HK-2 (cell line): ENCODE data around the gene BANF2.

Source experiments
- DNase-seq: peaks from one replicate; pipeline ENCODE4 v3.0.0-alpha.2; 2018; ENCODE audit not compliant: unreplicated experiment

Gene BANF2

GRCh38 chr20:17734374-17734773, 34.6 kb downstream of the BANF2 start:
- no peak for DNase-seq

GRCh38 chr20:17735206-17735804, 35.5 kb downstream of the BANF2 start:
- peak; percentile 8 for DNase-seq

- DNase-seq, result no peak
These were observed 36.3 kb downstream of the BANF2 start for GRCh38 chr20:17735959-17736621.

GRCh38 chr20:17738154-17738553, 38.4 kb downstream of the BANF2 start:
- DNase-seq, result no peak

- DNase-seq, result no peak
These were observed 41.5 kb downstream of the BANF2 start for GRCh38 chr20:17741220-17741619.

GRCh38 chr20:17742731-17743130, 43.0 kb downstream of the BANF2 start:
- DNase-seq, result no peak

GRCh38 chr20:17743677-17744076, 43.9 kb downstream of the BANF2 start:
- DNase-seq, result no peak

- peak; percentile 62 for DNase-seq
These were observed 47.7 kb downstream of the BANF2 start for GRCh38 chr20:17747431-17747846.

GRCh38 chr20:17748279-17748678, 48.5 kb downstream of the BANF2 start:
- no peak for DNase-seq

- no peak for DNase-seq
These were observed 49.8 kb downstream of the BANF2 start for GRCh38 chr20:17749626-17749977.

GRCh38 chr20:17749978-17750721, 50.4 kb downstream of the BANF2 start:
- no peak for DNase-seq

GRCh38 chr20:17750722-17751045, 50.9 kb downstream of the BANF2 start:
- DNase-seq, result no peak

GRCh38 chr20:17751640-17752039, 51.9 kb downstream of the BANF2 start:
- no peak for DNase-seq

- DNase-seq, result no peak
These were observed 52.7 kb downstream of the BANF2 start for GRCh38 chr20:17752459-17752858.

- DNase-seq, result no peak
These were observed 53.8 kb downstream of the BANF2 start for GRCh38 chr20:17753516-17753915.

GRCh38 chr20:17756529-17756928, 56.8 kb downstream of the BANF2 start:
- no peak for DNase-seq

- no peak for DNase-seq
These were observed 57.7 kb downstream of the BANF2 start for GRCh38 chr20:17757496-17757895.

GRCh38 chr20:17758010-17758409, 58.2 kb downstream of the BANF2 start:
- DNase-seq, result no peak

- no peak for DNase-seq
These were observed 58.7 kb downstream of the BANF2 start for GRCh38 chr20:17758512-17758911.

GRCh38 chr20:17759449-17759848, 59.7 kb downstream of the BANF2 start:
- no peak for DNase-seq

- no peak for DNase-seq
These were observed 61.8 kb downstream of the BANF2 start for GRCh38 chr20:17761604-17762003.

- no peak for DNase-seq
These were observed 62.6 kb downstream of the BANF2 start for GRCh38 chr20:17762243-17762872.
